HG03442 (cell line): ENCODE results near the gene GPC6.

Experiments used
- ATAC-seq: cut with Tn5 transposase; IDR thresholded peaks from one replicate; pipeline ENCODE4 v1.9.1; 2021; ENCODE audit warnings: mild to moderate bottlenecking, moderate library complexity; ENCODE audit not compliant: unreplicated experiment

The GPC6 gene

DNA sequence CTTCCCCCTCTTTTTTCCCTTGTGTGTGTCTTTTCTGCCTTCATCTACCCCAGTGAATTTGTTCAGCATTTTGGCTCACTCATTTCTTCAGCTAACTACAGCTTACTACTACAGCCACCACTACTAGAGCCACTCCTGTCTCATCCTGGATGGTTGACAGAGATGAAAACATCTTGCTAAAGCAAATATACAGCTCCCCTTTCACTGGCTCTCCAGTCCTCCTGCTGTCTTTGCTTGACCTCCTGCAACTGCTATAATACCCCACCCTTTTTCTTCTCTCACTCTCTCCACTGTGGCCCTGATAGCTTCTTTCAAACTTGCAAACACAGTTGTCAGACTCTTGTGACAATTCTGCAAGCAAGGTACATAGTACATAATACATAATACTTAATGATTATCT is 729.3 kb downstream of the GPC6 start:
- ATAC-seq, result no peak

DNA sequence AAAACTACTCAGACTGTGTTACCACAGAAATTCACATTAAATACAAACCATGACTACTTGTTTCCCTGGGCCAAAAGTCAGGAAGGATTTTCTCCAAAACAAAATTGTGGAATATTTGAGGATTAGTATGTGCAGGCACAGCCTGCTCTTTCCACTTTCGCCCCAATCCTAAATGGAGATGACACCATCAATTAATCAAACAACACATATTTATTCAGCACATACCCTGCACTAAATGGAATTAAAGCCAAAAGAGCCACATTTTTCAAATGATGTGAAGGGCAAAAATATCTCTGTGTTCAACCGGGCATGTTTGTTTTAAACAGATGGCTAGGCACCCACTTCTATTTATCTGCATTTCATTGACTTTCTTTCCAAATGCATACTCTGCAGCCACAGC is 729.8 kb downstream of the GPC6 start:
- no peak for ATAC-seq

DNA sequence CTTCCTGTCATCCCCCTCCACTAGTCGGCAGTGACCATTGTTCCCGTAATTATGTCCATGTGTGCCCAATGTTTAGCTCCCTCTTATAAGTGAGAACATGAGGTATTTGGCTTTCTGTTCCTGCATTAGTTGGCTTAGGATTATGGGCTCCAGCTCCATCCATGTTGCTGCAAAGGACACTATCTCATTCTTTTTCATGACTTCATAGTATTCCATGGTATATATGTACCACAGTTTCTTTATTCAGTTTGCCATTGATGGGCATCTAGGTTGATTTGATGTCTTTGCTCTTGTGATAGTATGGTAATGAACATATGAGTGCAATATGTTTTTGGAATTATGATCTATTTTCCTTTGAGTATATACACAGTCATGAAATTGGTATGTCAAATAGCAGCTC is 730.8 kb downstream of the GPC6 start:
- ATAC-seq, result no peak

DNA sequence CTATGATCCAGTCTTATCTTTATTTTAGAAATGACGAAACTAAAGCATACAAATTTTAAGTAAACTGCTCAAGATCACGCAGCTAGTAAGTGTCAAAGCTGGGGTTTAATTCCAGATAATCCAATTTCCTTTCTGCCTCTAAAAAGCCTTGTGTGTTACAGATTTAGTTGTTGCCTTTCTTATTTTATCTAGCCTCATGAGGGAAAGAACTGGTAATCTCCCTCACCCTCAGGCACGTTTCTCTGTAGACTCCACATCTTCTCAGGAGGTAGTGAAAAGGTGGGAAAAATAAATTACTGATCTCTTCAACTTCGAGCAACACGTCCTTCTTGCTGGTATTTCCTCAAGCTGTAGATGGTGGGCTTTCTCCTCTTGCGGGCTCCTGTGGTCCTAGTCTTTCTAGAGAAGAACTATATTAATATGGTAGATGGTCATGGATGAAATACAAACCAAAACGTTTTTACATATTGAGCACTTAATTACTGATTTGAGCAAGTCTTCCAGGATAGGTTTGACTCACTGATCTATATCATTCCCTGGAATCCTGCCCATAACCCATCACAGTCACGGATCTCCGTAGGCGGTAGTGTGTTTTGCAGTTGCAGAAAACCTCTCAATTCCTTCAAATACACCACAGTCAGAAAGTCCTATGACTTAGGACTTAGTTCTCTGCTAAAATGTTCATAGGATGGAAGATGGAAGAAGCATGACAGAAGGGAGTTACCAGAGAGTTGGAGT is 733.4 kb downstream of the GPC6 start:
- no peak for ATAC-seq

DNA sequence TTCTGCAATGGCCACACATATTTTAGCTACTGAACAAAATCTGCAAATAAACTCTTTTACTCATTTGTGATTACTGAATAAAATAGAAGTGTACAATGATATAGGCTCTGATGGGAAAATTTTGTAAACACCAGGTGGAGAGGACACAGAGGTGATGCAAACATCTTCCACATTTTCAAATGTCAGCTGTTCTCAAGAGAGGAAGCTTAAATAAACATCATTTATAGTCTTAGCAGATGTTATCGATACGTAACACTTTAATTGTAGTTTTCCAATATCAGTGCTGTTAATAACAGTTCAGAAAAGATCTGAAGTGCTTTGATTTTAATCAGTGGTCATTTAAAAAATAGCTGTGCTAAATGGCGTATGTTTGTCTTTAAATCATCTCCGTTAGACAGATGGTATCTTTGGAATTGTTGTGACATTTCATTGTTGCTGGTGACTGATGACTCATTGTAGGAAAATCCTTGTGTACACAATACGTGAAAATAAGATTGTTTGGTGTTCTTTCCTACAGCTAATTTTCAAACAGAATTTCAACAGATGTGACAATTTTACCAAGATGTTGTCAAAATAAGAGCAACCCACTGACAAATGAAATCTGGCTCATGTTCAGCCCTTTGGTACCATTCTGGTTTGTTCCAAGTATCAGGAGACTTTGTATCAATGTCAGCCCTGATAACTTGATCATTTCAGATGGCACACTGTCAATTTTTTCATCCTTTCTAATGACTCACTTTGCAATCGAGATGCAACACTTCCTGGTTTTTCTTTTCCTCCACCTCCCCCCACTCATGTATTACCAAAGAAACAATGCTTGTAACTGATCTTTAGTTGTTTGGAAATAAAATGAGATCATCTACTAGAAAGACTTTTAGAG is 736.9 kb downstream of the GPC6 start:
- no peak for ATAC-seq

DNA sequence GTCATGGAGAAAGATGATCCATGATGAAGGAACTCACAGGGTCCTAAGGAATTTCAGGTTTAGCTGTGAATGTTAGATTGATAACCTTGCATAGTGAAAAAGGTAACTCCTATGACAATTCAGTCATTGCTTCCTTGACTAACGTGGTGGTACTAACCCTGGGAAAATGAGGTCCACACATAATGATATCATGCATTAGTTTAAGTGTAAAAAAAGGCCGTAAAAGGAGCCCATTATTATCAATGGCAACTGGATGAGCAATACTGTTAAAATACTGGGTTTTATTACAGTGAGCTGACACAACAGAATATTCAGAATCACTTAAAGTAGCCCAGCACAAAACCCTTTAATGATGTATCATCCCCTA is 737.5 kb downstream of the GPC6 start:
- ATAC-seq, result no peak

DNA sequence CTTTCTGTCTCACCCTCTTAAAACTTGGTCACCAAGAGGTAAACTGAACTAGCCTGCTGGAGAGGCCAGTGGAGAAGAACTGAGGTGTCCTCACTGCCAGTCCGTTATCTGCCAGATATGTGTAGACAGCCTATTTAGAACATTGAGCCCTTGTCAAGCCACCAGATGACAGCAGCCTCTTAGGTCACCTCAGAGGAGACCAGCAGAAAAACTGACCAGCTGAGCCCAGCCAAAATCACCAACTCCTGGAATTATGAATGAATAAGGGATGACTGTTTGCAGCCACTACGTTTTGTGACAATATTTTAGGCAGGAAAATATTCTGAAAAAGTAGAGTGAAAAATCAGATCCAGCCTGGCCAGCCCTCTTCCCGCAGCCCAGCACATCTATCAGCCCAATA is 739.0 kb downstream of the GPC6 start:
- ATAC-seq, result no peak

DNA sequence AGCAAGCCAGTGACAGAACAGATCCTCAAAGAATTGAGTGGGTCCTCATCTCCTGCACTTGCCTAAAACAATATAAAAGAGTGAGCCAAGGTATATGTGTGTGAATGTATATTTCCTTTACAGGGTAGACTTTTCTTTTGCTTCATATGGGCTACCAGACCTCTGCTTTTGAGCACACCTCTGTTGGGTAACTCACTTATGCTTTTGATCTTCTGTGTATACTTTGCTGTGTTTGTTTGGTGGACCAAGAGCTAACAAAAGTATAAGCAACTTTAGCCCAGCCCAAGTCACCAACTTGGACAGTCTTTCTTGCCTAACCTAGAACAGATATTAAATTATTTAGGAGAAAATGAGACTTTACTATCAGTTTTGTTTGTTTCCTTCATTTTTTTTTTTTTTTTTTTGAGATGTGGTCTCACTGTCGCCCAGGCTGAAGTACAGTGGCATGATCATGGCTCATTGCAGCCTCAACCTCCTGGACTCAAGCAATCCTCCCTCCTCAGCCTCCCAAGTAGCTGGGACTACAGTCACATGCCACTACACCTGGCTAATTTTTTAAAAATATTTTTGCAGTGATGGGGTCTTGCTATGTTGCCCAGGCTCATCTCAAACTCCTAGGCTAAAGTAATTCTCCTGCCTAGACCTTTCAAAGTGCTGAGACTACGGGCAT is 739.8 kb downstream of the GPC6 start:
- ATAC-seq, result no peak

DNA sequence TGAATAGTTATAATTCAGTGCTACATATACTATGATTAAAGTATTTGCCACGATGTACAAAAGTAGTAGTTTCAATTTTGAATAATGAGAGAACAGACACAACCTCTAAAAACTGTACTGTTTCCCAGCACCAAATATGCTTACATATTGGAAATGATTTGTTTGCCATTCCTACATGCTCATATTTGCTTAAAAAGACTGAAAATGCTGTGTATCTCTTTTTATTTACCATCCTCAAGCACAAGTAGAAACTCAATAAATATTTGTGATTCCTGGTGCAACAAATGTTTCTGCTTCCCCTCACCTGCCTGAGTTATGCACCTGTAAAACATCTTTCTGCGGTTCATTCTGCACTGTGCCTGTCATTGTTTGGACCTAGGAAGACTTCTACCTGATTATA is 740.7 kb downstream of the GPC6 start:
- no peak for ATAC-seq

DNA sequence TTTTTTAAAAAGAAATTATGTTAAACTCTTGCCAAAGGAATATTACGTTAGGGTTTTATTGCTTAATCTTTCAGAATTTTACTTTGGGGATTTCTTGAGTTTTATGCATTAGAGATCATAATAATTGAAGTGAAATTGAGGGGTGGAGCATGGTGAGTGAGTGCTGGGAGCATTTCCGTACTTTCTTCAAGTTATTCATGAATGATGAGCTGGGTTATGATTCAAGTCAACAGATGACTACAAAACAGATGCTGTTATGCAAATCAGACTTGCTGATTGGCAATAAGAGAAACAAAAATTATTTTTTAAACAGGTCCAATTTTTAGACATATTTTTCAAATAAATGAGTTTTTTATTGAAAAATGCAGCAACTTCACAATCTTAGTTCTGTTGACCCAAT is 748.6 kb downstream of the GPC6 start:
- no peak for ATAC-seq

DNA sequence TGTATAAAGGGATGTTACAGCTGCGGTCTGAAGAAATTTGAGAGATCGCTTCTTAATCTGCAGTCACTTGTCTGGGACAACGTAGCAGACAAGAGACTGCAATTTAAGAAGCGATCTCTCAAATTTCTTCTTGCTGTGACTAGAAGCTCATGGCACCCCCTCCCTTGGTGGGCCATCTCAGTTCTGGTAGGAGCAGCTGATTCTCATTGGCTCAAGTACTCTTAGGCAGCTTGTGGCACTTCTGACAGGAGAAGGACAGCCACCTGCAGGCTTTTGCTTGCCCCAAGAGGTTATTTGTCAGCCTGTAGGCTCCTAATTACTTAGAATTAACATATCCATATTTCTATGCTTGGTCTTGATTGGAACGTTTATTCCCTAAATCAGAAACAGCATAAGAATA is 749.9 kb downstream of the GPC6 start:
- ATAC-seq, result no peak

DNA sequence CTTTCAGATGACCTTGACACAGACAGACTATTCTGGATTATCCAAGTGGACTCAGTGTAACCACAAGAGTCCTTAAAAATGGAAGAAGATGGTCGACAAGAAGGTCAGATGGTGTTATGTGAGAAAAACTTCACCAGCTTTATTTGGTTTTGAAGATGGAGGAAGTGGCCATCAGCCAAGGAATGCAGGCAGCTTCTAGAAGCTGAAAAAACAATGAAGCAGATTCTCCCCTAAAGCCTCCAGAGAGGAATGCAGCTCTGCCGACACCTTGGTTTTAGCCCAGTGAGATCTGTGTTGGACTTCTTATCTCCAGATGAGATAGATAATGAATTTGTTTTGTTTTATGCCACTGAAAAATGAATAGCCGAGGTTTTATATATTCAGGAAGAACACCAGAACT is 751.4 kb downstream of the GPC6 start:
- no peak for ATAC-seq

DNA sequence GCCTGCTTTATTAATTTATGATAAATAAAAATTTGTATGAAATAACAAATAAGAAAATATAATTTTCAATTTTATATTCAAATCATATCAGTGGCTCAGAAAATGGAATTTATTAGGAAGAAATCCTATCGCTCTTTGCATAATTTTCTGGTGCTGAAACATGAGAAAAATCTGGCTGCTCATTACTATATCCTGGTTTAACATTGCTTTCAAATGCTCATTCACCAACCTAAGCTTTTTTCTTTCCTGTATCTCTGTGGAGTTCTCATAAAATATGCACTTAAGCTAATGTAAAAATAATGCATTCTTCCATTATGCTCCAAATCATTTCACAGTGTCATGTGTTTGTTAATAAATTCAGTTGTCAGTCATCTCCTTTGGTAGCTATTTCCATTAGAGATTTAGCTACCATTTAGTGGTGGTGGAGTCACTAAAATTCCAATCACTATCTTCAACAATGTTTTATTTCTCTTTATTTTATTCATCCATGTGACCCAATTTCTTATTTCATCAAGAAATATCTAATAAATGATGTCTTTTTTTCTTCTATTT is 754.9 kb downstream of the GPC6 start:
- no peak for ATAC-seq

DNA sequence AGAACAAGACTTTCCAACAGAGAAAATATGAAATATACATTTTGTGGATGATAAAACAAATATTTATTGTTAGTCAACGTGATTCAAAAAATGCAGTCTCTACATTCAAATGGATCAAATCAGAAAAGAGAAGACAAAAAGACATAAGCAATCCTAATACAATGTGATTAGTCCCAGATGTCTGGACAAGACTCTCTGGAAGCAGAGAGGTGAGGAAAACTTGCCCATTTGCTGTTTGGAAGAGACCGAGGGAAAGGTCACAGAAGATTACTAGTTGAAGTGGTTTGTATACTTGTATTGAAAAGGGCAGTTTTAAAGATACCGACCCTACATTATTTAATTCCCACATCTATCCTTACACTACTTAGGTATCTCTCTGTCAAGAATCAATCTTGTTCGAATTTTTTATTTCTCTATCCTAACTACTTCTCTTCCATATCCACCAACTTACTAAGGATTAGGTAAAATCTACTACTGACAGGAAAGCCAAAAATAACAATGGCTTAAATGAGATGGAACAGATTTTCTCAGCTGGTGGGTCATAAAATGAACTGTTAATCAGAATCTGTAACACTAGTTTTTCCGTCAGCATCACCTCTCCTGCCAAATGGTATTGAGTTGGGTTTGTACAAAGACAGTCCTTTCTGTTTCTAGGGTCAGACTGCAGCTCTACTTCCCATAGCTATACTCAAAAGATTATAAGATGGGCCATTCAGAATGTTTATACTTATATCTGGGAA is 755.7 kb downstream of the GPC6 start:
- no peak for ATAC-seq

DNA sequence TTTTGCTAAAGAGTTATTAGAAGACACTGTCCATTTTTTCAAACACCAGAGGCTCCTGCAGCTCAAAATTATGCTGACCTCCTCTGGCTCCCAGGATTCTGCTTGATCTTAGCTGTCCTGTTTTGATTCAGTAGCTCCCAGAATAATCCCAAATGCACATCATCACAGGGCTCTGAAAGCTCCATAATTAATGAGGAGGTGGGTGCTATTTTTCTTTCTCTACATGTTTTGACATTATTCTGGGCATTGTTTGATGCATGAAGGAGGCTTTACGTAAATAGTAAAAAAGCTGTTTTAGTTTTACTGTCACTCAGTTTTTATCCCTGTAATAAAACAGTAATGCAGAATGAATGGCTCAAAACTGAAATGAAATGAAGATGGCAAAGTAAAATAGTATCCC is 757.4 kb downstream of the GPC6 start:
- ATAC-seq, result no peak

DNA sequence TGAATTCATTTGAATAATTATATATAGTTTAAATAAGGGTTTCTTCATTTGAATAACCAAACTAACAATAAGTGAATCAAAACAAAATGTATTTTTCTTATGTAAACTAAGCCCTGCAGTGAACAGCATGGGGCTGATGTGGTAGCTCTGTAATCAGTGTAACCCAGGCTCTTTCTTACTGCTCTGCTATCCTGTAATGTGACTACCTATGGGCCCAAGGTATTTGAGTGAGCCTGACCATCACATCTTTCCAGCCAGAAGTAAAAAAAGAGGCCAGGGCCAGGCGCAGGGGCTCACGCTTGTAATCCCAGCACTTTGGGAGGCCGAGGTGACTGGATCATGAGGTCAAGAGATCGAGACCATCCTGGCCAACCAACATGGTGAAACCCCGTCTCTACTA is 758.3 kb downstream of the GPC6 start:
- ATAC-seq, result no peak

DNA sequence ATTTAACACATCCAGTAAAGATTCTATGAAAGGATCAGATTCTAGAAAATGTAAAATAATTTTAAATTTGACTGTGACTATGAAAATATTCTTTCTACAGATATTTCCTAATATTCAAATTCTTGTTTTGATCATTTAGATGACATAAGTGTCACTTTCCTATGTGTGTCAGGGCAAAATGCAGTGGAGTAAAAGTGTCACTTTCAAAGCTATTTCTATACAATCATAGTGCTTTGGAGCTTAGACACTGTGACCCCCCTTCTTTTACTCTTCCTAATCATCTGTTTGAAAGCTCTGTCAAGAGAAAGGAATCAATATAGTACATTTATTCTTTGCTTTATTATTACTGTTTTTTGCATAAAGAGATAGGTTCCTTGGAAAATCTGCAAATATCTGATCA is 760.9 kb downstream of the GPC6 start:
- ATAC-seq, result no peak

DNA sequence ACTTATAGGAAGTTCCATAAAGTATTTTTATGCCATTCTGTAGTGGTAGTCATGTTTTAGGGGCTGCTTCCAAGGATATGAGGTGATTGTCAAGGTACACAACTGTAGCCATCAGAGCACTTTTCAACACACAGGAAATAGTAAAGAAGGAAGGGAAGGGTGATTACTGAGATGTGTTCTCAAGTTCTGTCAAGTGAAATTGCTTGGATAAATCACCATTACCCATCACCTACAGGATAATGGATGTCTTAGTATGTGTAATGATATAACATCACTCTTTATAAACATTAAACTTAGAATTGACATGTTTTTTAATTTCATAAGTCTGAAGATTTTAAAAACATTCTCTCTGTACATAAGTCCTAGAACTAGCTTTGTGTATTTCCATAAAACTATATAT is 765.0 kb downstream of the GPC6 start:
- ATAC-seq, result no peak

DNA sequence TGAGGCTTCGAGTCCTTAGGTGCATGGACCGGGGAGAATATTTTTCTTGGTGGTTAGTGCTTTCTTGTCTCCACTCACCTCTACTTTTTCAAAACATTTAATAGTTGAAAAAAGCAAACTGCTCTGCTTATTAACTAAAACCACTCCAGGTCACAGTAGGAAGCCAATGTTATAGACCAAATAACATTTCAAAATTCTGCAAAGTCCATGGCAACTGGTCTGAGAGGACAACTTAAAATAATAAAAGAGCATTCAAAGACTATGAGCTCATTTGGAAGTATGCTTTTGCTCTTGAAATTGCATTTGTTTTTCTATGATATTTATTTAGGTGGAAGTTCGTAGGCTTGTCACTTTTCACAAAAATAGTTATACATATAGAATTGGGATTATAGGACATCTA is 769.9 kb downstream of the GPC6 start:
- ATAC-seq, result no peak

DNA sequence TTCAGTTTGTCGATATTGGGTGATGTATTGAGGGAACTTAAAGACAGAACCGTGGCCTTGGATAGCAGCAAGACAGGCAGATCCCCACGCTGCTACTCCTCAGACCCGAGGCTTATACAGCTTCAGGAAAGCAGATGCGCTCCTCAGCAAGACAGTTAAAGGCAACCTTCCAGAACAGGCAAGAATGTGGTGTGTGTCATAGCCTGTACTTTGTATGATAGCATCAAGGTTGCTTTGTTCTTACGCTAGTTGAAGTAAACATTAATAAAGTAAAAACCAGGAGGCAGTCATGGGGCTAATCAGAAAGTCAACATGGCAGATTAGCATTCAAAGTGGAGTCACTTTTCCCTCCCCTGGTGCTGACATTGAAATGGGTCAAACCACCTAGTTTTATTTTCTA is 779.7 kb downstream of the GPC6 start:
- no peak for ATAC-seq

DNA sequence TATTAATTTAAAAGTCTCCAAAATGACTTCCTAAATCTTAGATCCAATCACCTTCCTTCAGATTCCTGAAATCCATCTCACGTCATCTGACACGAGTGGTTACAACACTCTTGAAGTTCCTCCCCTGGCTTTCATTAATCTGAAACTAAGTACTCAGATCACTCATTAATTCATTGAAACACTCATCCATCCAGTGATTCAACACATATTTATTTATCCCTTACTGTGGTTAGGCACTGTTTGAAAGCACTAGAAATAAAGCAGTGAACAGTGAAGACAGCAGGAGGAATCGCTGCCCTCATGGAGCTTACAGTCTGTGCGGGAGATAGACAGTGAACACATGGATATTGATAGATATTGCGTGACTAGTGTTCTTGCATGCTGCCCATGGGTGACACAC is 780.5 kb downstream of the GPC6 start:
- ATAC-seq, result no peak
